Peyer's patch (tissue), 4 donors: ENCODE data around the gene CDC25B. TPM values are rescaled to one million over a fixed set of nuclear protein-coding genes. Genes with fewer than 3 reads are reported as not detected.
A peak's percentile ranks its signal among the peaks of the same experiment; 100 is the strongest.

Experiments
- DNase-seq, 3 donors: peaks; one replicate each; pipeline ENCODE4 v3.0.0-alpha.2; 2017 to 2019
- H3K27ac ChIP-seq, 4 donors: fragments of 200-600 bp; sonication (generic); one replicate each; pipeline ENCODE4 v1.5.1; 2016 to 2019
- H3K27me3 ChIP-seq, 2 donors: fragments of 200-600 bp; sonication (generic); one replicate each; pipeline ENCODE4 v1.5.1; 2019
- H3K36me3 ChIP-seq, 3 donors: fragments of 200-600 bp; sonication (generic); one replicate each; pipeline ENCODE4 v1.5.1; 2016 to 2019
- H3K4me1 ChIP-seq, 4 donors: fragments of 200-600 bp; sonication (generic); one replicate each; pipeline ENCODE4 v1.5.1; 2016 to 2019
- H3K4me3 ChIP-seq, 4 donors: fragments of 200-600 bp; sonication (generic); 1 replicate in 3 of 4; 2 replicates in 1 of 4; pipeline ENCODE4 v1.5.1; 2016 to 2019; ENCODE audit warnings: mild to moderate bottlenecking in 1 of 4
- H3K9me3 ChIP-seq, 4 donors: fragments of 200-600 bp; sonication (generic); one replicate each; pipeline ENCODE4 v1.5.1; 2016 to 2019; ENCODE audit warnings: mild to moderate bottlenecking in 1 of 4
- POLR2A ChIP-seq, 2 donors: fragments of 450-650 bp; IDR thresholded peaks; one replicate each; pipeline ENCODE4 v1.5.1; 2017; ENCODE audit warnings: antibody characterized with exemption in 2 of 2, mild to moderate bottlenecking in 2 of 2, moderate library complexity in 2 of 2
- total RNA-seq, 4 donors: library from RNA; depleted of rRNA; stranded (reverse); fragments of >200 nt; gene quantifications; one replicate each; pipeline ENCODE4 v1.1.0, GENCODE V29; 2016
- TF ChIP-seq, protein P1 (sequence below), 6 experiments: fragments of 450-650 bp in 4 of 6; fragments of 200-600 bp in 2 of 6; sonication (generic) in 1 of 6; IDR thresholded peaks; one replicate each; pipeline ENCODE4 v1.5.1; 2017 to 2019; ENCODE audit warnings: antibody characterized with exemption in 6 of 6, mild to moderate bottlenecking in 3 of 6, moderate library complexity in 1 of 6

The CDC25B gene
- total RNA-seq, 4 donors from 2014 or later, result 14.2 to 202 (median 34.1) TPM

DNA sequence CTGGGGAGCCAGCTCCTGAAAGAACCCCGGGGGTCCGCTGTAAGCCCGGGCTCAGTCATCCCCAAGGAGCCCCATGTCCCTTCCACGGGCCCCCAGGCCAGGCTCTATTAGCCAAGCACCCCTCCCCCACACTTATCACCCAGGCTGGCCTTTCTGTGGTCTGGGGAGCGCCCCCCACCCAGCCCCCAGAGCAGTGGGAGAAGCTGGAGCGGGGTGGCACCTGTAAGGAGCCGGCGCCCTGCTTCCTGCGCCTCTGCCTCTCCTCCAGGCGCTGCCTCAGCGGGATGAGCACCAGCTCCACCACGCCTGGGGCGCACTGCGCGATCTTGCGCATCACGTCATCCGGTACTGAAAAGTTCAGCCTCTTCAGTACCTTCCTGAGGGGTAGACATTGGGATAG lies 17.1 kb upstream of the CDC25B start:
- Histone ChIP-seq H3K9me3 (no peaks in the 10 kb centered on the region), H3K4me3 (no peak overlapping the region), H3K27ac (no peak overlapping the region), H3K36me3 (peaks cover 0 to 2% (median 0%) of the 10 kb centered on the region in 3 donors), H3K27me3 (no peaks in the 10 kb centered on the region), H3K4me1 (peaks cover 4 to 40% (median 11%) of the 10 kb centered on the region in 4 donors)
- TF ChIP-seq, protein P1, sequence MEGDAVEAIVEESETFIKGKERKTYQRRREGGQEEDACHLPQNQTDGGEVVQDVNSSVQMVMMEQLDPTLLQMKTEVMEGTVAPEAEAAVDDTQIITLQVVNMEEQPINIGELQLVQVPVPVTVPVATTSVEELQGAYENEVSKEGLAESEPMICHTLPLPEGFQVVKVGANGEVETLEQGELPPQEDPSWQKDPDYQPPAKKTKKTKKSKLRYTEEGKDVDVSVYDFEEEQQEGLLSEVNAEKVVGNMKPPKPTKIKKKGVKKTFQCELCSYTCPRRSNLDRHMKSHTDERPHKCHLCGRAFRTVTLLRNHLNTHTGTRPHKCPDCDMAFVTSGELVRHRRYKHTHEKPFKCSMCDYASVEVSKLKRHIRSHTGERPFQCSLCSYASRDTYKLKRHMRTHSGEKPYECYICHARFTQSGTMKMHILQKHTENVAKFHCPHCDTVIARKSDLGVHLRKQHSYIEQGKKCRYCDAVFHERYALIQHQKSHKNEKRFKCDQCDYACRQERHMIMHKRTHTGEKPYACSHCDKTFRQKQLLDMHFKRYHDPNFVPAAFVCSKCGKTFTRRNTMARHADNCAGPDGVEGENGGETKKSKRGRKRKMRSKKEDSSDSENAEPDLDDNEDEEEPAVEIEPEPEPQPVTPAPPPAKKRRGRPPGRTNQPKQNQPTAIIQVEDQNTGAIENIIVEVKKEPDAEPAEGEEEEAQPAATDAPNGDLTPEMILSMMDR (IDR thresholded peaks at IDR 0.05), result no peak
- no peak for TF ChIP-seq POLR2A (IDR thresholded peaks at IDR 0.05)
- no peak for DNase-seq

DNA sequence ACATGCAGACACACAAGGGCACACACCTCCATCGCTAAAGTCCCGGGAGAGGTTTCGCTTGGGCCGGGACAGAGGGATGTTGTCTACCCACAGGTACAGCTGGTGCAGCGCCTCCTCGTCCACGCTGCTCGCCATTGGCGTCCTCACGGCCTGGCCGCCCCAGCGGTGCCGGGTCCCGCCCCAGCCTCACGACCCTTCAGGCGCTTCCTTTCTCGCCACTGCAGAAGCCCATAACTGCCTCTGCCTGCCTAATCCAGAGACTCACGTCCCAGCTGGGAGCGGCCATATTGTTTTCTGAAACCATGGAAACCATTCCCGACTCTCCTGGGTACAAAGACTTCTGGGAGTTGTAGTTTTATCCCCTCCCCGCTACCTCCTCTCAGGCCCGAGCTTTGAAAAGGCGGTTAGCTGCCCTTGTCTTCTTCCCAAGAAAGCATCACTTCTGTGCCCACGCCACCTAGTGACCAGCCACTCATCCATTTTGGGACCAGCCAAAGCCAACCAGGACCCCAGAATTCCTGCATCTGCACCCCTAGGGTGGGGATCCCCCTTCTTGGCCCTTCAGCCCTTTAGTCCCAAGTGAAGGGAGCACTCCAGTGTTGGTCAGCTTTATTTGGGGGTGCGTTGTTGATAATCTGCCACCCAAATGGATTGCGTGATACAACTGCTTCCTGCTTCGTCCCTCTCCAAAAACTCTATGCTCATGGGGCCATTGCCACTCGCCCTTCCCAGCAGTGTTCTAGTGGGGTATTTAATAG lies 14.8 kb upstream of the CDC25B start, which contains the start of gene SPEF1:
SPEF1 (minus strand) TSS at position 296 of the 758 bp plus-strand sequence; CDS start at position 135, 161 bp downstream.
- Histone ChIP-seq H3K9me3 (no peaks in the 10 kb centered on the region), H3K27ac (peak within 1 kb of the TSS in 2 of 4 donors; percentile 2 to 40), H3K4me1 (peaks cover 8 to 62% (median 17%) of the 10 kb centered on the region in 4 donors), H3K4me3 (peak within 1 kb of the TSS; percentile 7 to 43 (median 42)), H3K27me3 (no peaks in the 10 kb centered on the region), H3K36me3 (peaks cover 0 to 11% (median 0%) of the 10 kb centered on the region in 3 donors)
- TF ChIP-seq, protein P1 (IDR thresholded peaks at IDR 0.05), result peak in 2 of 6 experiments; percentile 28 to 34
- TF ChIP-seq POLR2A (IDR thresholded peaks at IDR 0.05), result no peak
- DNase-seq, result peak; percentile 60 to 87 (median 70)

DNA sequence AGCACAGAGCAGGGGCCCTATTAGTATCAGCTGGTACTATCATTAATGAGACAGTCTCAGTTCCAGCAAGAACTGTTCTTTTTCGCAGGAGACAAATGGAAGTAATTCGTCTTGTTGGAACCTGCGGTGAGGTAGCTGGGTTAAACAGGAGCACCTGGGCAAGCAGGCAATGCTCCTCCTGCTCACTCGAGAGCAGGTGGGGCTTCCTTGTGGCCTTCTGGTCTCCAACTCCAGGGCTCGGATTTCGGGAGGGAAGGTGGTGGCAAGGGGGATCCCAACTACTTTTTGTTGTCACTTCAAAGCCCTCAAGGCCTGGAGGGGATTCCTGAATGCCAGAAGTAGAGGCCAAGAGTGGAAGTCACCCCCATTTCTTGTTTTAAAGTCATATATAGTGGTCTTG lies 13.5 kb upstream of the CDC25B start:
- Histone ChIP-seq H3K27me3 (no peaks in the 10 kb centered on the region), H3K4me1 (peaks cover 8 to 63% (median 19%) of the 10 kb centered on the region in 4 donors), H3K4me3 (no peak overlapping the region), H3K9me3 (no peaks in the 10 kb centered on the region), H3K27ac (no peak overlapping the region), H3K36me3 (peaks cover 0 to 11% (median 0%) of the 10 kb centered on the region in 3 donors)
- DNase-seq, result no peak
- no peak for TF ChIP-seq POLR2A (IDR thresholded peaks at IDR 0.05)
- TF ChIP-seq, protein P1 (IDR thresholded peaks at IDR 0.05), result no peak

DNA sequence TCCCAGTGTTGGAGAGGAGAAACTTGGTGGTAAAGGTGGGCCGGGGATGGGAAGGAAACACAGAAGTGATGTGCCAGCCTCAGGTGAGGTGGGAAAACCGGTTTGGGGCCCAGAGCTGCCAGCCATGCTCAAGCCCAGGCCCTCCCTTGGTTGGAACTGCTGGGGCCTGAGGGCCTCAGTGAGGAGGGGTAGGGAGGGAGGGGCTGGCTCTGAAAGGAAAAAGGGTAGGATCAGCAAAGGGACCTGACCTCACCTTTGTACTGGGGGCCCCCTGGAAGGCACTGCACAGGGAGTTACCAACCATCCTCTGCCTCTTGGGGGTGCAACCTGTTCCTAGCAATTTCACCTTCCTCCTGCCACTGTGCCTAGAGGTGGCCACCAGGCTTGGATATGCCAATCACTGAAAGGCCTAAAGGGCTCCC lies 13.0 kb upstream of the CDC25B start:
- DNase-seq, result no peak
- peaks cover 0 to 11% (median 0%) of the 10 kb centered on the region in 3 donors for H3K36me3 ChIP-seq
- no peak for TF ChIP-seq POLR2A (IDR thresholded peaks at IDR 0.05)
- TF ChIP-seq, protein P1 (IDR thresholded peaks at IDR 0.05), result no peak
- H3K4me3 ChIP-seq, result no peak overlapping the region
- H3K27ac ChIP-seq, result no peak overlapping the region
- H3K4me1 ChIP-seq, result peaks cover 8 to 63% (median 18%) of the 10 kb centered on the region in 4 donors
- H3K9me3 ChIP-seq, result no peaks in the 10 kb centered on the region
- no peaks in the 10 kb centered on the region for H3K27me3 ChIP-seq

DNA sequence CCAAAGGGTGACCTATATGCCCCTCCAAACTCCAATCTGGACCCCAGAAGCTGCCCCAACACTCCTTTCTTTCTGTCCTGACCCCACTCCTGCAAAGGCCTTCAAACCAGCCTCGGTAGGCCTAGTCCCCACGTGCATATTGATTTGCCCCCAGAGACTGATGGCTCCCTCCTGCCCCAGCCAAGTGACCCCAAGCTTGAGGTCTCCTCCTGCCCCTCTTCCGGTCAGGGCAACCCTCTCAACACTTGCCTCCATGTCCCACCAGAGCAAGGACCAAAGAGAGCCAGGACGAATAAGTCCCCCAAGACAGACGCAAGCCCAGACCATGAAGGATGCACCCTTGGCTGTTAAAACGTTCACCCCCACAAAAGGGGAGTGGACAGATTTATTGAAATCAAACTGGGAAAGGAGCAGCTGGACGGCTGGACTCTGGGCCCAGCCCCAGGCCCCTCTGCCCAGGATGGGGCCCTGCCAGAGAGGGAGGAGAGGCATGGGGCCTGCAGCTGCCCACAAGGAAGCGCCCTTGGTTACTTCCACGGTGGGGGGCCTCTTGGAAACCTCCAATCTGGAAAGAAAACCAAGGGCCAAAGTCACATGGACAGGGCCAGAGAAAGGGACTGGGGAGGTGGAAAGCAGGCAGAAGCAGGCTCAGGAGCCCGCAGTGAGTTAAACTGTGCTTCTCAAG lies 12.5 kb upstream of the CDC25B start:
- H3K4me3 ChIP-seq, result no peak overlapping the region
- no peak overlapping the region for H3K27ac ChIP-seq
- no peaks in the 10 kb centered on the region for H3K9me3 ChIP-seq
- peaks cover 3 to 63% (median 14%) of the 10 kb centered on the region in 4 donors for H3K4me1 ChIP-seq
- no peak for TF ChIP-seq POLR2A (IDR thresholded peaks at IDR 0.05)
- TF ChIP-seq, protein P1 (IDR thresholded peaks at IDR 0.05), result no peak
- DNase-seq, result no peak
- peaks cover 0 to 11% (median 0%) of the 10 kb centered on the region in 3 donors for H3K36me3 ChIP-seq
- H3K27me3 ChIP-seq, result no peaks in the 10 kb centered on the region
